HG02588 (cell line): ENCODE measurements around the gene PIGR.

ENCODE experiments used
- ATAC-seq: cut with Tn5 transposase; IDR thresholded peaks from one replicate; pipeline ENCODE4 v1.9.1; 2021; ENCODE audit warnings: mild to moderate bottlenecking, moderate library complexity; ENCODE audit not compliant: unreplicated experiment

PIGR gene

GRCh38 chr1:206946261-206946660 lies at the start of gene PIGR:
TSS of gene PIGR (minus strand) at chr1:206946466. CDS start at chr1:206940531, 5,935 bp downstream.
- ATAC-seq, result no peak

- ATAC-seq, result no peak
Observed at GRCh38 chr1:206992790-206993189, 46.5 kb upstream of the PIGR start.

GRCh38 chr1:206987873-206988272 lies 41.6 kb upstream of the PIGR start:
- ATAC-seq, result no peak

- no peak for ATAC-seq
Observed at GRCh38 chr1:206986885-206987284, 40.6 kb upstream of the PIGR start.

GRCh38 chr1:206986402-206986801 lies 40.1 kb upstream of the PIGR start:
- ATAC-seq, result no peak

GRCh38 chr1:206985162-206985749 lies 39.0 kb upstream of the PIGR start:
- ATAC-seq, result no peak

- ATAC-seq, result no peak
Observed at GRCh38 chr1:206982216-206982615, 36.0 kb upstream of the PIGR start.

- ATAC-seq, result no peak
Observed at GRCh38 chr1:206979379-206980043, 33.2 kb upstream of the PIGR start.

- no peak for ATAC-seq
Observed at GRCh38 chr1:206978259-206978658, 32.0 kb upstream of the PIGR start.

- no peak for ATAC-seq
Observed at GRCh38 chr1:206975306-206975705, 29.0 kb upstream of the PIGR start.

GRCh38 chr1:206974140-206974539 lies 27.9 kb upstream of the PIGR start:
- no peak for ATAC-seq

- ATAC-seq, result no peak
Observed at GRCh38 chr1:206972728-206973127, 26.5 kb upstream of the PIGR start.

- peak; percentile 61 for ATAC-seq
Observed at GRCh38 chr1:206971029-206971655, 24.9 kb upstream of the PIGR start.

GRCh38 chr1:206970446-206970845 lies 24.2 kb upstream of the PIGR start, which contains the start of gene FCAMR:
TSS of gene FCAMR (minus strand) at chr1:206970460. CDS start at chr1:206970125, 335 bp downstream.
- no peak for ATAC-seq

GRCh38 chr1:206969090-206969489 lies 22.8 kb upstream of the PIGR start:
- ATAC-seq, result no peak

- peak; percentile 62 for ATAC-seq
Observed at GRCh38 chr1:206967096-206967849, 21.0 kb upstream of the PIGR start.

GRCh38 chr1:206965781-206966180 lies 19.5 kb upstream of the PIGR start:
- ATAC-seq, result no peak

- no peak for ATAC-seq
Observed at GRCh38 chr1:206963740-206964139, 17.5 kb upstream of the PIGR start.

GRCh38 chr1:206963119-206963712 lies 16.9 kb upstream of the PIGR start:
- no peak for ATAC-seq

- ATAC-seq, result no peak
Observed at GRCh38 chr1:206962272-206962671, 16.0 kb upstream of the PIGR start.

- no peak for ATAC-seq
Observed at GRCh38 chr1:206961668-206962067, 15.4 kb upstream of the PIGR start.
